HG03196 (cell line): ENCODE results near the gene RAD51B.
A peak's percentile ranks its signal among the peaks of the same experiment; 100 is the strongest.

Experiments
- ATAC-seq: cut with Tn5 transposase; IDR thresholded peaks from one replicate; pipeline ENCODE4 v1.9.1; 2021; ENCODE audit not compliant: unreplicated experiment

Gene RAD51B

GRCh38 chr14:68511129-68512047, 691.8 kb downstream of the RAD51B start:
- ATAC-seq = no peak

- ATAC-seq = no peak
These were observed 692.5 kb downstream of the RAD51B start for GRCh38 chr14:68512088-68512487.

- no peak for ATAC-seq
These were observed 693.6 kb downstream of the RAD51B start for GRCh38 chr14:68513137-68513536.

- peak; percentile 48 for ATAC-seq
These were observed 694.4 kb downstream of the RAD51B start for GRCh38 chr14:68513838-68514607.

- no peak for ATAC-seq
These were observed 695.1 kb downstream of the RAD51B start for GRCh38 chr14:68514608-68515194.

GRCh38 chr14:68516342-68516741, 696.8 kb downstream of the RAD51B start:
- ATAC-seq = no peak

GRCh38 chr14:68518166-68518565, 698.6 kb downstream of the RAD51B start:
- no peak for ATAC-seq

- ATAC-seq = no peak
These were observed 699.4 kb downstream of the RAD51B start for GRCh38 chr14:68518761-68519670.

GRCh38 chr14:68519671-68520187, 700.1 kb downstream of the RAD51B start:
- ATAC-seq = no peak

GRCh38 chr14:68520637-68521556, 701.3 kb downstream of the RAD51B start:
- no peak for ATAC-seq

GRCh38 chr14:68521557-68521901, 702.0 kb downstream of the RAD51B start:
- ATAC-seq = no peak

GRCh38 chr14:68521961-68522509, 702.5 kb downstream of the RAD51B start:
- ATAC-seq = no peak

- no peak for ATAC-seq
These were observed 703.1 kb downstream of the RAD51B start for GRCh38 chr14:68522510-68523325.

GRCh38 chr14:68523326-68523610, 703.7 kb downstream of the RAD51B start:
- no peak for ATAC-seq

GRCh38 chr14:68523989-68524725, 704.6 kb downstream of the RAD51B start:
- ATAC-seq = no peak

- no peak for ATAC-seq
These were observed 705.9 kb downstream of the RAD51B start for GRCh38 chr14:68525516-68525915.

GRCh38 chr14:68526512-68527091, 707.0 kb downstream of the RAD51B start:
- ATAC-seq = no peak
